ENCODE data around the gene REM1.
"Not testable (repeated sequence)": the region's sequence is repeated elsewhere in the genome, so short reads cannot be mapped to it uniquely, and the experiment has no call there.

REM1 gene

DNA sequence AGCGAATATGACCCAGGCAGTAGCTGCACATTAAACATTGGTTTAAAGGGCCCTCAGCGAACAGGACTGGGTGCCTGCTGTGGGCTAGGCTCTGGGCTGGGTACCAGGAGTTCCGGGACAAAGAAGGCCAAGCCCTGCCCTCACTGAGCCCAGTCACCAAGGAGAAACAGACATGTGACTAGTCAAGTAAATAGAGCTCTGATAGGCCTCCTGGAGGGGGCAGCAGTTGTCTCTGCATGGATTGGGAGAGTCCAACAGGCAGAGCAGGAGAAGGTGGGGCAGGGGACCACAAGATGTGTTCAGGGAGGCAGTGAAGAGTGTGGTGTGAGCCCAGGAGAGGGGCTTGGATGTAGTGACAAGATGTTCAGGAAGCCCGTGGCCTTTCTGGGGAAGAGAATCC lies 42.3 kb downstream of the REM1 start:
- FAIRE-seq = no peak
- no peak for DNase-seq (ENCODE audit: insufficient read length, low spot score)

- not testable (repeated sequence) for DNase-seq (ENCODE audit: insufficient read length, low spot score); FAIRE-seq
These were observed 46.2 kb downstream of the REM1 start for GRCh38 chr20:31521267-31521666.

DNA sequence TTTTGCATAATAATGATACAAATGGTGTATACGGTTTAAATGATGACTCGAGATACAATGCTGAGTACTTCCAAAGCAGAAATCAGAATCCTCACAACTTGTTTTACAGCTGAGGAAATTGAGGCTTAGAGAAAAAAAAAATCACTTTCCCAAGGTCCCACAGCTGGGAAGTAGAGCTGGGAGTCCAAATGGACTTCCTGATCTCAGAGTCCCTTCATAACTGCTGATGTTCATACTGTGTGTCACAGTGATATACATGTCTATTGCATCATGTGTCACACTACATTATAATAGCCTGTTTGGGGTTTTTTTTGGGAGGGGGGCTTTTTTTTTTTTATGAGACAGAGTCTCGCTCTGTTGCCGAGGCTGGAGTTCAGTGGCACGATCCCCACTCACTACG lies 47.6 kb downstream of the REM1 start:
- no peak for FAIRE-seq
- no peak for DNase-seq (ENCODE audit: insufficient read length, low spot score)

DNA sequence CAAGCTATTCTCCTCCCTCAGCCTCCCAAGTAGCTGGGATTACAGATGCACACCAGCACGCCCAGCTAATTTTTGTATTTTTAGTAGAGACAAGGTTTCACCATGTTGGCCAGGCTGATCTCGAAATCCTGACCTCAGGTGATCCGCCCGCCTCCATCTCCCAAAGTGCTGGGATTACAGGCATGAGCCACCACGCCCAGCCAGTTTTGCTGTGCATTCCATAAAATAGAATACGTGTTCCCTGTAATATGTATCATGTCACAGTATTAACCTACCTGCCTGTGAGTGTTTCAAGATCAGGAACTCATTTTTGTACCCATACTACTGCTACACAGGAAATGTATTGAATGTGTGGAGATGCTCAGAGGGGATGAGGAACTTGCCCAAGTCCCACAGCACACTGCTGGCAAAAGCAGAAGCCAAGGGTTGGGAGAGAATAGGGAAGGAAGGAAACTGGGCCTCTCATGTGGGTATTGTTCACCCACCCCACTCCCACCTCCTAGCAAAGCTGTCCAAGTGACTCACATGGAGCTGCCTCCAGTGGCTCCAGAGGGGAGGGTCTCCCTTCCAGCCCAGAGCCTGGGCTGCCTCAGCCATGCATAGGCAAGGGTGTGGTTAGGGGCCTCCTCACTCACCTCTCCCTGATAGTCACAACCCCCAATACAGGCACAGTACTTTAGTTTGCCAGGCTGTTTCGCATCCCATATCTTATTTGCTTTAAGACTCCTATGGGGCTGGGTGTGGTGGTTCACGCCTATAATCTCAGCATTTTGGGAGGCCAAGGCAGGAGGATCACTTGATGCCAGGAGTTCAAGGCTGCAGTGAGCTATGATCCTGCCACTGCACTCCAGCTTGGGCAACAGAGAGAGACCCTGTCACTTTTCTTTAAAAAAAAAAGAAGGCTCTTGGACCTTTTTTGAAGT lies 48.5 kb downstream of the REM1 start:
- no peak for FAIRE-seq
- DNase-seq (ENCODE audit: insufficient read length, low spot score) = no peak

- DNase-seq (ENCODE audit: insufficient read length, low spot score) (no peak), FAIRE-seq (no peak)
These were observed 52.2 kb downstream of the REM1 start for GRCh38 chr20:31527266-31527665.
